ENCODE results near the gene MTUS2.

The MTUS2 gene

GRCh38 chr13:29022968-29023367 is 202.8 kb downstream of the MTUS2 start:
- no peak for DNase-seq (ENCODE audit: low read depth, low spot score)

- no peak for DNase-seq (ENCODE audit: low read depth, low spot score)
Measured at GRCh38 chr13:29024783-29025182, 204.6 kb downstream of the MTUS2 start.

- DNase-seq (ENCODE audit: low read depth, low spot score), result no peak
Measured at GRCh38 chr13:29028868-29029267, 208.7 kb downstream of the MTUS2 start.

GRCh38 chr13:29038700-29039099 is 218.6 kb downstream of the MTUS2 start:
- DNase-seq (ENCODE audit: low read depth, low spot score), result no peak

- no peak for DNase-seq (ENCODE audit: low read depth, low spot score)
Measured at GRCh38 chr13:29039212-29039611, 219.1 kb downstream of the MTUS2 start.

- DNase-seq (ENCODE audit: low read depth, low spot score), result no peak
Measured at GRCh38 chr13:29046588-29046987, 226.4 kb downstream of the MTUS2 start.

GRCh38 chr13:29049524-29049923 is 229.4 kb downstream of the MTUS2 start:
- DNase-seq (ENCODE audit: low read depth, low spot score), result no peak

- DNase-seq (ENCODE audit: low read depth, low spot score), result no peak
Measured at GRCh38 chr13:29050719-29051118, 230.6 kb downstream of the MTUS2 start.

- no peak for DNase-seq (ENCODE audit: low read depth, low spot score)
Measured at GRCh38 chr13:29059800-29060199, 239.7 kb downstream of the MTUS2 start.

- DNase-seq (ENCODE audit: low read depth, low spot score), result no peak
Measured at GRCh38 chr13:29065142-29065541, 245.0 kb downstream of the MTUS2 start.

GRCh38 chr13:29067306-29067945 is 247.3 kb downstream of the MTUS2 start:
- no peak for DNase-seq (ENCODE audit: low read depth, low spot score)

- no peak for DNase-seq (ENCODE audit: low read depth, low spot score)
Measured at GRCh38 chr13:29073755-29074154, 253.6 kb downstream of the MTUS2 start.

GRCh38 chr13:29077051-29077813 is 257.1 kb downstream of the MTUS2 start:
- DNase-seq (ENCODE audit: low read depth, low spot score), result no peak

- DNase-seq (ENCODE audit: low read depth, low spot score), result no peak
Measured at GRCh38 chr13:29081036-29081435, 260.9 kb downstream of the MTUS2 start.

GRCh38 chr13:29081697-29082440 is 261.7 kb downstream of the MTUS2 start:
- no peak for DNase-seq (ENCODE audit: low read depth, low spot score)

GRCh38 chr13:29099781-29100406 is 279.8 kb downstream of the MTUS2 start:
- DNase-seq (ENCODE audit: low read depth, low spot score), result no peak

- no peak for DNase-seq (ENCODE audit: low read depth, low spot score)
Measured at GRCh38 chr13:29100758-29101157, 280.6 kb downstream of the MTUS2 start.

- no peak for DNase-seq (ENCODE audit: low read depth, low spot score)
Measured at GRCh38 chr13:29101409-29101808, 281.3 kb downstream of the MTUS2 start.

- no peak for DNase-seq (ENCODE audit: low read depth, low spot score)
Measured at GRCh38 chr13:29101905-29102304, 281.8 kb downstream of the MTUS2 start.

GRCh38 chr13:29103065-29103800 is 283.1 kb downstream of the MTUS2 start:
- no peak for DNase-seq (ENCODE audit: low read depth, low spot score)

GRCh38 chr13:29104461-29104860 is 284.3 kb downstream of the MTUS2 start:
- no peak for DNase-seq (ENCODE audit: low read depth, low spot score)
